GM12801 (cell line): ENCODE data around the gene HTATSF1.

Experiments used
- CTCF ChIP-seq: IDR thresholded peaks from one replicate; pipeline ENCODE4 v1.5.1; 2011; ENCODE audit warnings: control low read depth; ENCODE audit not compliant: insufficient read length; ENCODE audit errors: extremely low read depth

HTATSF1 gene

GRCh38 chrX:136551410-136551809, 54.0 kb downstream of the HTATSF1 start:
- no peak for TF ChIP-seq CTCF

- TF ChIP-seq CTCF: no peak
Observed at GRCh38 chrX:136555694-136556093, 58.3 kb downstream of the HTATSF1 start.
